NCI-H510A treated with DMSO at 0.1 percent for 48 hours (cell line): Measurements from ENCODE around the gene ADIPOQ.
"Not testable (repeated sequence)": the region's sequence is repeated elsewhere in the genome, so short reads cannot be mapped to it uniquely, and the experiment has no call there.

ENCODE experiments used
- DNase-seq: peaks from one replicate; lab custom pipeline; 2025; lab: John Stamatoyannopoulos, UW

Gene ADIPOQ

GRCh38 chr3:186842426-186843038 is at the start of gene ADIPOQ:
ADIPOQ (plus strand) TSS chr3:186842710; CDS start chr3:186853059, 10,349 bp downstream.
- DNase-seq, result no peak

DNA sequence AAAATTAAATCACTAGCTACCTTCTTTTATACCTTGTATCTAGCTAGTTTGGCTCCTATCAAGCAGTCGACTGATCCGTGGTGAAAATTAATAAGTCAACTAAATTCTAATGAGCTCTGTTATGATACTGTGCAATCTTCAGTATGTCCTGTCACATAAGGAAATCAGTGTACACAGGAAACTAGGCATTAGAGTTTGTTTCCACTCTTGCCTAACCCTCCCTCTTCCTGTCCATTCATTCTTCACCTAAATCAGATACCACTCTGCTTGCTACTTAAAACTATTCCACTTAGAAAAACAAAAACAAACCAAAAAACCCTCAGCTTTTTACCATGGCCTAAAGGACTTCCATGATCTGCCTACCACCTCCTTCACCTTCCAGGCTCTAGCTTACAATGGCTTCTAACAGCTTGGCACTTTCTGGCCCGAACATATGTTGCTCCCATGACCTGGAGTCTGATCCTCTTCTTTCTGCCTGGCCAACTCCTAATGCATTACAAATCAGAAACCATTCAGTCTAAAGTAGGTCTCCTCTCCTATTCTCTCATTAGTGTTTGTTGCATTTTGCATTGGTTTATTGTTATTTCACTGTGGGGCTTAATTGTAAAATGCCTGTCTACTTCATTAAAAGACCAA is 44.2 kb upstream of the ADIPOQ start:
- DNase-seq, result no peak

DNA sequence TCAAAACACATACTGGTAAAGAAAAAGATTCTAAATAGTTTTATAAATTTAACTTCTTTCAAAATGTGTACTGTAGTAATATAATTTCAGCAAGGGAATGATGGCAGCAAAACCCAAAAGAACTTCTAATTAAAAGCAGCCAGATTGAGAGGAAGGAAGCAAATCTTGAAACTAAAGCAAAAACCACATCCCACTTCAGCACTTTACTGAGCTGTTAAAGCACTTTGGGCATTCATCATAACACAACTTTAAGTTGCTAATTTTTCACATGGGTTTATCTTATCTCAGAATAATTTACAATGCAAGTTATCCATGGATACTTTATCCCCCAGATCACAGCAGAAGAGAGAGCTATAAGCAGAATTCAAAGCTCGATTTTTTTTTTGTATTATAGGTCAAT is 42.2 kb upstream of the ADIPOQ start:
- no peak for DNase-seq

- no peak for DNase-seq
These were observed 39.8 kb upstream of the ADIPOQ start for GRCh38 chr3:186802701-186803100.

GRCh38 chr3:186803447-186803846 is 39.1 kb upstream of the ADIPOQ start:
- not testable (repeated sequence) for DNase-seq

GRCh38 chr3:186806089-186807055 is 36.1 kb upstream of the ADIPOQ start, which contains the start of gene RFC4:
RFC4 (minus strand) TSS chr3:186806482; CDS start chr3:186804713, 1,769 bp downstream.
- DNase-seq, result peak; percentile 80

GRCh38 chr3:186807231-186807630 is 35.3 kb upstream of the ADIPOQ start:
- DNase-seq, result no peak

DNA sequence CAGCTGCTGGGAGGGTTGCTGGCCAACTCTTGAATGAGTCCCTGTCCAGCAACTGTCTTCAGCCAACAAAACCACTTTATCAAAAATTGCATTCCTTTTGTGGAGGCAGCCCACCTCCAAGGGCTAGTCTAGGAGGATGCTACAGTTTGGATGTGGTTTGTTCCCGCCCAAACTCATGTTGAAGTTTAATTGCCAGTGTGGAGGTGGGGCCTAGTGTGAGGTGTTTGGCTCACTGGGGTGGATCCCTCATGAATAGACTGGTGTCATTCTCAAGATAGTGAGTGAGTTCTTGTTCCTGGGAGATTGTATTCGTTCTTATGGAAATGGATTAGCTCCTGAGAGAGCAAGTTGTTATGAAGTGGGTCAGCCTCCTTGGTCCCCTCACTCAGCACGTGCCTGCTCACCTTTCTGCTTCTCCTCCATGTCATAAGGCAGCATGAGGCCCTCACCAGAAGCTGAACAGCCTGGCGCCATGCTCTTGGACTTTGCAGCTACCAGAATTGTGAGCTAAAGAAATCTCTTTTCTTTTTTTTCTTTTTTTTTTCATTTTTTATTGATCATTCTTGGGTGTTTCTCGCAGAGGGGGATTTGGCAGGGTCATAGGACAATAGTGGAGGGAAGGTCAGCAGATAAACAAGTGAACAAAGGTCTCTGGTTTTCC is 32.0 kb upstream of the ADIPOQ start:
- no peak for DNase-seq

GRCh38 chr3:186811313-186811712 is 31.2 kb upstream of the ADIPOQ start:
- not testable (repeated sequence) for DNase-seq

- DNase-seq, result no peak
These were observed 28.4 kb upstream of the ADIPOQ start for GRCh38 chr3:186814100-186814499.

DNA sequence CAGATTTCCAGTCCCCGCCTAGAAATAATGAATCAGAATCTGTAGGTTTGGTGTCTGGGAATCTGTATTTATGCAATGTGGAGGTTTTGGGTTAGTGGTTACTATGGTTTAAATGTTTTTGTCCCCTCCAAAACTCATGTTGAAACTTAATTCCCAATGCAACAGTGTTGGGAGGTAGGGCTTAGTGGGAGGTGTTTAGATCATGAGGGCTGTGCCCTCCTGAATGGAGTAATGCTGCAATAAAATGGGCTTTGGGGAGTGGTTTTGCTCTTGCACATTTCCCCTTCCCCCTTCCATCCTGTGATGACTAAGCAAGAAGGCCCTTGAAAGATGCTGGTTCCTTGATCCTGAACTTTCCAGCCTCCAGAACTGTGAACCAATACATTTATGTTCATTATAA is 27.1 kb upstream of the ADIPOQ start:
- DNase-seq, result no peak

GRCh38 chr3:186818516-186818915 is 24.0 kb upstream of the ADIPOQ start:
- DNase-seq, result no peak

- DNase-seq, result no peak
These were observed 23.6 kb upstream of the ADIPOQ start for GRCh38 chr3:186818956-186819355.

DNA sequence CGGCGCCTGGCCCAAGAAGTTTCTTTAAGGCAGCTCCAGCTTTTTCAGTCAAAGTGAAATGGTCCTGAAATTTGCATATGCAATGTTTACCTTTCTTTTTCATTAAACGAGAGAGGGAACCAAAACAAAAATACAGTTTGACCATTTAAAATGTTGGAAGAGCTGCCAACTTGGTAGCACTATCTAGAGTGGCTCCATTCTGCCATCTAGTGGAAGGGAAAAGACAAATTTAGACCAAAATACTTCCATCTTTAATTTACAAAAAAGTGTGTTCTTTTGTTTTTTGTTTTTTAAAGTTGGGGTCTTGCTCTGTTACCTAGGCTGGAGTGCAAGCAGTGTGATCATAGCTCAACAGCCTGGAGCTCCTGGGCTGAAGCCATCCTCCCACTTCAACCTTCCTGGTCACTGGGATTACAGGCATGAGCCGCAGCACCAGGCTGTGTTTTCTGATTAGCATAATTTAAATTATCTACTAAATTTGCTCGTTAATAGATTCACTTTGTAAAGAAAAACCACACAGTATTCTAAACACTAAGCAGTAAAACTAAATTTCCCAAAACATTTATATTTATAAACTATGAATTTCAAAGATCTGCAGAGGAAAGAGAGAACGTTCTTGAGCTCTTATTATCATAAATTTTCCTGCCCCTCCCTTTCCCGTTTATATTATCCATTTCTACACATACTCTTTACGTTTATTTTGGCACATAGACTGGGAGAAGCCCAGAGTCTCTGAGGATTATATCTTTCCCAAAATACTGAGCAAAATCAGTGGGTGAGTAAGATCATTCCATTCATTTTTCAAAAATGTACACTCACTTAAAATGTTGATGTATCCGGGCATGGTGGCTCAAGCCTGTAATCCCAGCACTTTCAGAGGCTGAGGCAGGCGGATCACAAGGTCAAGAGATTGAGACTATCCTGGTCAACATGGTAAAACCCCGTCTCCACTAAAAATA is 20.8 kb upstream of the ADIPOQ start:
- peak; percentile 56 for DNase-seq

DNA sequence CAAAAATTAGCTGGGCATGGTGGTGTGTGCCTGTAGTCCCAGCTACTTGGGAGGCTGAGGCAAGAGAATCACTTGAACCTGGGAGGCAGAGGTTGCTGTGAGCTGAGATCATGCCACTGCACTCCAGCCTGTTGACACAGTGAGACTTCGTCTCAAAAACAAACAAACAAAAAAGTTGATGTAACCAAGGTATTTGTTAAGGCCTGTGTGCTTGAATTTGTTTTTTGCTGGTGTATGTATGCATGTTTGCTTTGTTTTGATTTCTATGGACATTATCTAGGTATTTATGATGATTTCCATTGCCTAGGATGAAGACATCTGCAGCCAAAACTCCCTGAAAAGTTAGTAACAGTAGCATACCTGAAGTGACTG is 20.1 kb upstream of the ADIPOQ start:
- not testable (repeated sequence) for DNase-seq

DNA sequence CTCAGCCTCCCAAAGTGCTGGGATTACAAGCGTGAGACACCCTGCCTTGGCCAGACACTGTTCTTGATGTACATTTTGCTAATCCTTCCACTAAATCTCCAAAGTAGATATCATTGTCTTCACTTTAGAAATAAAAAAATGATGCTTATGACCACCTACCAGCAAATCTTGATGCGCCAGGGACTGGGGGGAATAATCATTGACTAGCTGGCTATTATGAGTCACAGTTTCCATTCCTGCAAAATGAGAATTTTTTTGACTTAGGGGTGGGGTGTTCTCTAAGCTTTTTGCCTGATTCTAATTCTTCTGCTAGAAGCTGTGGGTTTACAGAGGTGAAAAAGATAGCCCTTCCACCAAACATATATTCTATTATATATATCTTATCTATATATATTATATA is 19.1 kb upstream of the ADIPOQ start:
- no peak for DNase-seq

GRCh38 chr3:186824430-186825139 is 17.9 kb upstream of the ADIPOQ start:
- DNase-seq, result peak; percentile 13

DNA sequence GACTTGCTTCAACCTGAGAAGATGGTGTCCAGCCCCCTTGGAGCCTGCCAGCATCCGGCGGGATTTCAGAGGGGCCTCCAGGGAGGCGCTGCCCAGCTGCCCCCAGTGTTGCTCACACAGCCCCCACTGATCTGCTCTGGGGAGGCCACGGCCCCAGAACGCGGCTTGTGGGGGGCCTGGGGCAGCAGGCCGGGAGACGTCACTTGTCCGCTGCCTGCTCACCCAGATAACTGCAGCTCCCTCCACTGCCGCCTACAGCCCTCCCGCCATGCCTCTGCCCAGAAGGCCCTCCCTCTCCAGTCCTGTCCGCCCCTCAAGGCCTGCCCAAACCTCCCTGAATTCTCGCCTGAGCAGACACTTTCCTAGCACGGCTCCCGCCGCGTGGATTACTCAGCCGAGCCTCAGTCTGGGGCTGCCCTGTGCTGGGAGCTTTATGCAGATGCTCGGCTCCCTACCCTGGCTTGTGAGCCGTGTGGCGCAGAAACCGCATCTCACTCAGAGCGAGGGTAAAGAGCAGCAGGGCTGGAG is 17.2 kb upstream of the ADIPOQ start:
- DNase-seq, result no peak

DNA sequence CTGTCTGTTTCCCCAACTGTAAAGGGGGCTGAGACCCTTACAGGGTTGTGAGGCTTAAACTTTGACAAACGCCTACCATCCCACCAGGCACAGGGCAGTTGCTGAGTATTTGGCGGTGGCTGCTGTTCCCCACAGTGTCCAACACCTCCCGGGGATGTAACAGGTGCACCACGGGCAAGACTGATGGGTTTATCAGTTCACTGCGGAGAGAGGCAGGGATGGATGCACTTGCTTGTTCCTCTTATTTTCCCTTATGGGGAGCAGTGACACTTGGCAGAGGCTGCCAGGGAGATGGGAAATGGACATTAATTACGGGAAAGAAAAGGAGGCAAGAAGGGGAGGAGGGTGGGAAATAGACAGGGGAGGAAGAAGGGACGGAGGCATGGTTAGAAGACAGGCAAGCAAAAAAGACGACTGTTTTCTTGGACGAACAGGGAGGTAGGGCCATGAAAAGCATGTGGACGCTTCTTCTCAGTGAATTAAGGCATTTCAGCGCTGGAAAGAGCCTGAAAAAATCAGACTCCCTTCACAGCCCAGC is 16.6 kb upstream of the ADIPOQ start:
- DNase-seq, result no peak
